Mesenchymal stem cell (in vitro differentiated cells and primary cell): ENCODE measurements around the gene PIK3IP1.
"Not testable (repeated sequence)": the region's sequence is repeated elsewhere in the genome, so short reads cannot be mapped to it uniquely, and the experiment has no call there.

Source experiments
- DNase-seq: peaks from one replicate; pipeline ENCODE4 v3.0.0-alpha.2; 2013
- H2AFZ ChIP-seq: one replicate; pipeline ENCODE4 v1.6.1; 2013; ENCODE audit warnings: low read depth, mild to moderate bottlenecking, control low read depth, inconsistent platforms, low read length, moderate library complexity
- H2AK5ac ChIP-seq: 2 replicates; pipeline ENCODE4 v1.6.1; 2013; ENCODE audit warnings: low read length, moderate library complexity, mild to moderate bottlenecking, inconsistent platforms; ENCODE audit not compliant: severe bottlenecking
- H2BK120ac ChIP-seq: one replicate; pipeline ENCODE4 v1.6.1; 2013; ENCODE audit warnings: low read depth, mild to moderate bottlenecking, inconsistent platforms, low read length, moderate library complexity
- H2BK12ac ChIP-seq, 2 experiments: one replicate each; pipeline ENCODE4 v1.6.1; 2013; ENCODE audit warnings: inconsistent platforms in 2 of 2, low read length in 2 of 2, mild to moderate bottlenecking in 2 of 2, moderate library complexity in 2 of 2, control low read depth in 1 of 2
- H2BK15ac ChIP-seq: one replicate; pipeline ENCODE4 v1.6.1; 2013; ENCODE audit warnings: mild to moderate bottlenecking, low read depth, inconsistent platforms; ENCODE audit not compliant: poor library complexity, severe bottlenecking
- H2BK5ac ChIP-seq: 2 replicates; pipeline ENCODE4 v1.6.1; 2013; ENCODE audit warnings: low read depth, mild to moderate bottlenecking, low read length, control low read depth, inconsistent platforms; ENCODE audit not compliant: poor library complexity, severe bottlenecking
- H3K14ac ChIP-seq, 2 experiments: one replicate each; pipeline ENCODE4 v1.6.1; 2013; ENCODE audit warnings: inconsistent platforms in 2 of 2, low read length in 2 of 2, control low read depth in 1 of 2, mild to moderate bottlenecking in 1 of 2, moderate library complexity in 1 of 2
- H3K18ac ChIP-seq, 2 experiments: one replicate each; pipeline ENCODE4 v1.6.1; 2013; ENCODE audit warnings: inconsistent platforms in 2 of 2, low read length in 2 of 2, control low read depth in 1 of 2, low read depth in 1 of 2, mild to moderate bottlenecking in 1 of 2
- H3K23ac ChIP-seq, 2 experiments: one replicate each; pipeline ENCODE4 v1.6.1; 2013; ENCODE audit warnings: inconsistent platforms in 2 of 2, low read length in 2 of 2, mild to moderate bottlenecking in 2 of 2, moderate library complexity in 2 of 2, control low read depth in 1 of 2
- H3K27ac ChIP-seq: 2 replicates; pipeline ENCODE4 v1.5.1; 2013; ENCODE audit warnings: mild to moderate bottlenecking, moderate library complexity, low read length, control low read depth, inconsistent platforms; ENCODE audit not compliant: poor library complexity, severe bottlenecking
- H3K27me3 ChIP-seq, 2 experiments: 2 replicates each; pipeline versions ENCODE4 v1.6.1 to v1.7.0; 2013; ENCODE audit warnings: low read length in 2 of 2, mild to moderate bottlenecking in 2 of 2, moderate library complexity in 2 of 2, control low read depth in 1 of 2, inconsistent platforms in 1 of 2; ENCODE audit not compliant: control insufficient read depth in 1 of 2, insufficient read depth in 1 of 2
- H3K36me3 ChIP-seq, 2 experiments: 2 replicates each; pipeline versions ENCODE4 v1.6.1 to v1.7.0; 2013; ENCODE audit warnings: low read length in 2 of 2, control low read depth in 1 of 2, inconsistent platforms in 1 of 2, low read depth in 1 of 2, mild to moderate bottlenecking in 1 of 2; ENCODE audit not compliant: insufficient read depth in 2 of 2, control insufficient read depth in 1 of 2
- H3K4ac ChIP-seq, 2 experiments: one replicate each; pipeline ENCODE4 v1.6.1; 2013; ENCODE audit warnings: inconsistent platforms in 2 of 2, low read length in 2 of 2, mild to moderate bottlenecking in 2 of 2, moderate library complexity in 2 of 2, control low read depth in 1 of 2, low read depth in 1 of 2
- H3K4me1 ChIP-seq: 2 replicates; pipeline ENCODE4 v1.6.1; 2013; ENCODE audit warnings: low read depth, low read length, control low read depth; ENCODE audit not compliant: control insufficient read depth, insufficient read depth
- H3K4me2 ChIP-seq: 2 replicates; pipeline ENCODE4 v1.6.1; 2013; ENCODE audit warnings: low read length, mild to moderate bottlenecking, inconsistent platforms; ENCODE audit not compliant: poor library complexity, severe bottlenecking
- H3K4me3 ChIP-seq, 2 experiments: 2 replicates each; pipeline versions ENCODE4 v1.5.1 to v1.7.0; 2013; ENCODE audit warnings: low read length in 2 of 2, mild to moderate bottlenecking in 2 of 2, control low read depth in 1 of 2, low read depth in 1 of 2; ENCODE audit not compliant: insufficient read depth in 1 of 2
- H3K79me1 ChIP-seq: replicated peaks from 2 replicates; pipeline ENCODE4 v1.6.1; 2013; ENCODE audit warnings: mild to moderate bottlenecking, control low read depth, low read length, inconsistent platforms; ENCODE audit not compliant: poor library complexity, severe bottlenecking
- H3K9ac ChIP-seq: 2 replicates; pipeline ENCODE4 v1.7.0; 2013; ENCODE audit warnings: mild to moderate bottlenecking, low read length, moderate library complexity
- H3K9me3 ChIP-seq: 2 replicates; pipeline ENCODE4 v1.7.0; 2013; ENCODE audit warnings: mild to moderate bottlenecking, low read length; ENCODE audit not compliant: control insufficient read depth
- H4K8ac ChIP-seq: one replicate; pipeline ENCODE4 v1.6.1; 2013; ENCODE audit warnings: inconsistent platforms, mild to moderate bottlenecking, low read length, moderate library complexity
- H4K91ac ChIP-seq: one replicate; pipeline ENCODE4 v1.6.1; 2013; ENCODE audit warnings: mild to moderate bottlenecking, low read length, inconsistent platforms
- WGBS: methylation state at CpG from one replicate; pipeline ENCODE4 v1.1.7; 2013; ENCODE audit warnings: mixed read lengths; 5-methylcytosine and 5-hydroxymethylcytosine counted together

PIK3IP1 gene

GRCh38 chr22:31321421-31321820 is 29.1 kb upstream of the PIK3IP1 start:
- Histone ChIP-seq H2BK120ac (no peak overlapping the region), H2BK15ac (no peak overlapping the region), H3K9me3 (no peaks in the 10 kb centered on the region), H3K27ac (no peak overlapping the region), H4K8ac (no peak overlapping the region), H3K4ac (no peak overlapping the region), H2BK5ac (no peak overlapping the region), H3K79me1 (no peaks in the 10 kb centered on the region), H3K4me1 (no peaks in the 10 kb centered on the region), H3K27me3 (no peaks in the 10 kb centered on the region), H2AK5ac (no peak overlapping the region), H3K23ac (peak overlapping the region in 1 of 2 experiments; percentile 14), H2BK12ac (no peak overlapping the region), H3K36me3 (peaks cover 15 to 16% of the 10 kb centered on the region in 2 experiments), H3K18ac (no peak overlapping the region), H3K14ac (no peak overlapping the region), H3K4me2 (no peak overlapping the region), H3K4me3 (no peak overlapping the region), H2AFZ (no peak overlapping the region), H3K9ac (no peak overlapping the region), H4K91ac (no peak overlapping the region)
- DNase-seq: no peak
- 96% methylated on average over 4 of the region's 4 CpGs for WGBS

GRCh38 chr22:31314220-31314619 is 21.9 kb upstream of the PIK3IP1 start:
- H3K9me3 ChIP-seq, H4K8ac ChIP-seq, H2BK12ac ChIP-seq, H3K23ac ChIP-seq, H3K18ac ChIP-seq, H3K4me3 ChIP-seq, H4K91ac ChIP-seq, H2AK5ac ChIP-seq, H2BK120ac ChIP-seq, H3K27me3 ChIP-seq, H2BK15ac ChIP-seq, H2BK5ac ChIP-seq, H3K4me1 ChIP-seq, H3K4me2 ChIP-seq, H3K9ac ChIP-seq, H3K36me3 ChIP-seq, H3K4ac ChIP-seq, H3K27ac ChIP-seq, H3K79me1 ChIP-seq, DNase-seq, H3K14ac ChIP-seq, H2AFZ ChIP-seq: not testable (repeated sequence)
- 93% methylated on average over 1 of the region's 1 CpG for WGBS

GRCh38 chr22:31313366-31314147 is 21.3 kb upstream of the PIK3IP1 start:
- no peak overlapping the region for H3K18ac ChIP-seq
- no peak overlapping the region for H2BK5ac ChIP-seq
- no peak overlapping the region for H4K91ac ChIP-seq
- DNase-seq: peak; percentile 49
- no peak overlapping the region for H3K4me2 ChIP-seq
- H3K9ac ChIP-seq: peak overlapping the region; percentile 53
- peaks cover 3% of the 10 kb centered on the region for H3K9me3 ChIP-seq
- no peaks in the 10 kb centered on the region for H3K36me3 ChIP-seq
- no peak overlapping the region for H2BK12ac ChIP-seq
- no peak overlapping the region for H3K4me3 ChIP-seq
- no peaks in the 10 kb centered on the region for H3K4me1 ChIP-seq
- H3K4ac ChIP-seq: no peak overlapping the region
- H2AK5ac ChIP-seq: no peak overlapping the region
- H2AFZ ChIP-seq: peak overlapping the region; percentile 20
- 30% methylated on average over 4 of the region's 6 CpGs for WGBS
- no peak overlapping the region for H3K14ac ChIP-seq
- no peak overlapping the region for H3K23ac ChIP-seq
- no peak overlapping the region for H3K27ac ChIP-seq
- no peaks in the 10 kb centered on the region for H3K27me3 ChIP-seq
- no peaks in the 10 kb centered on the region for H3K79me1 ChIP-seq
- no peak overlapping the region for H2BK15ac ChIP-seq
- H2BK120ac ChIP-seq: no peak overlapping the region
- peak overlapping the region; percentile 76 for H4K8ac ChIP-seq

- no peaks in the 10 kb centered on the region for H3K9me3 ChIP-seq
- no peak for DNase-seq
- H3K18ac ChIP-seq: no peak overlapping the region
- no peak overlapping the region for H2BK15ac ChIP-seq
- no peak overlapping the region for H2AK5ac ChIP-seq
- no peak overlapping the region for H3K4ac ChIP-seq
- H3K4me2 ChIP-seq: no peak overlapping the region
- H2BK12ac ChIP-seq: no peak overlapping the region
- no peak overlapping the region for H4K8ac ChIP-seq
- H3K36me3 ChIP-seq: no peaks in the 10 kb centered on the region
- no peak overlapping the region for H2BK5ac ChIP-seq
- no peak overlapping the region for H3K27ac ChIP-seq
- H2BK120ac ChIP-seq: no peak overlapping the region
- H3K9ac ChIP-seq: no peak overlapping the region
- no peaks in the 10 kb centered on the region for H3K4me1 ChIP-seq
- H3K27me3 ChIP-seq: peaks cover 0 to 3% of the 10 kb centered on the region in 2 experiments
- no peaks in the 10 kb centered on the region for H3K79me1 ChIP-seq
- H3K4me3 ChIP-seq: no peak overlapping the region
- H4K91ac ChIP-seq: no peak overlapping the region
- no peak overlapping the region for H2AFZ ChIP-seq
- no peak overlapping the region for H3K23ac ChIP-seq
- no peak overlapping the region for H3K14ac ChIP-seq
These were observed 15.9 kb upstream of the PIK3IP1 start for GRCh38 chr22:31308181-31308580.
